Spinal cord (tissue), 10 donors: Measurements from ENCODE around the gene RIMS4. TPM values are rescaled to one million over a fixed set of nuclear protein-coding genes. Genes with fewer than 3 reads are reported as not detected.
"Not testable (repeated sequence)": the region's sequence is repeated elsewhere in the genome, so short reads cannot be mapped to it uniquely, and the experiment has no call there.

Source experiments
- DNase-seq, 6 donors: peaks; one replicate each; pipeline versions ENCODE4 v3.0.0 to v3.0.0-alpha.2; 2013 to 2015; ENCODE audit warnings: low spot score in 6 of 6, low read depth in 4 of 6
- H3K27ac ChIP-seq: one replicate; pipeline ENCODE4 v1.5.1; 2013; ENCODE audit warnings: low read depth, low read length, control low read depth
- H3K27me3 ChIP-seq: one replicate; pipeline ENCODE4 v1.6.1; 2013; ENCODE audit warnings: low read length; ENCODE audit not compliant: control insufficient read depth, insufficient read depth
- H3K36me3 ChIP-seq: one replicate; pipeline ENCODE4 v1.6.1; 2013; ENCODE audit warnings: low read length; ENCODE audit not compliant: control insufficient read depth, insufficient read depth
- H3K4me1 ChIP-seq: one replicate; pipeline ENCODE4 v1.6.1; 2013; ENCODE audit warnings: low read length; ENCODE audit not compliant: control insufficient read depth, insufficient read depth
- H3K4me3 ChIP-seq: one replicate; pipeline ENCODE4 v1.5.1; 2013; ENCODE audit warnings: low read depth, low read length, control low read depth
- H3K9me3 ChIP-seq: one replicate; pipeline ENCODE4 v1.6.1; 2013; ENCODE audit warnings: low read length; ENCODE audit not compliant: control insufficient read depth, insufficient read depth
- WGBS: methylation state at CpG from one replicate; pipeline ENCODE4 v1.1.5; 2013; ENCODE audit warnings: missing lambda C conversion rate; ENCODE audit not compliant: insufficient coverage; 5-methylcytosine and 5-hydroxymethylcytosine counted together
- polyA plus RNA-seq, 2 donors: library from polyadenylated mRNA; unstranded; fragments of 120-200 nt; gene quantifications; one replicate each; pipeline ENCODE4 v1.2.1, GENCODE V29; 2013; ENCODE audit not compliant: insufficient read length in 2 of 2
- total RNA-seq, 2 donors: library from RNA; depleted of rRNA in 1 of 2; stranded (reverse); fragments of 120-200 nt in 1 of 2; fragments of >200 nt in 1 of 2; gene quantifications; one replicate each; pipeline versions ENCODE4 v1.2.3 to v1.2.4, GENCODE V29; 2013 to 2014
- donor health status: healthy.

Gene RIMS4
- total and polyA plus RNA-seq, 4 donors: 12.4 to 51.2 (median 37.7) TPM

DNA sequence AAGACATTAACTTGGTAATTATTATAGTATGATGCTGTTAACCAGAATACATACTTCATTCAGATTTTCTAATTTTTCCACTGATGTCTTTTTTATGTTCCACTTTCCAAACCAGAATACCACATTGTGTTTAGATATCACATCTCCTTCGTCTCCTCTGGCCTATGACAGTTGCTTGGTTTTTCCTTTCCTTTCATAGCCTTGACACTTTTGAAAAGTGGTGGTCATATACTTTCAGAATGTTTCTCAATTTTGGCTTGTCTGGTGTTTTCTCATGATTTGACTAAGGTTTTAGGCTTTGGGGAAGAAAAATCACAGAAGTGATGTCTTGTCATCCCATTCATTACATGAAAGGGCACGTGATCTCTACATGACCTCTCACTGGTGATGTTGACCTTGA lies 24.3 kb upstream of the RIMS4 start:
- Histone ChIP-seq H3K4me3 (no peak overlapping the region), H3K9me3 (peaks cover 4% of the 10 kb centered on the region), H3K27ac (no peak overlapping the region), H3K27me3 (no peaks in the 10 kb centered on the region), H3K36me3 (no peaks in the 10 kb centered on the region), H3K4me1 (peaks cover 3% of the 10 kb centered on the region)
- WGBS: no CpG with 5 or more reads among the region's 2 CpGs
- DNase-seq: no peak

DNA sequence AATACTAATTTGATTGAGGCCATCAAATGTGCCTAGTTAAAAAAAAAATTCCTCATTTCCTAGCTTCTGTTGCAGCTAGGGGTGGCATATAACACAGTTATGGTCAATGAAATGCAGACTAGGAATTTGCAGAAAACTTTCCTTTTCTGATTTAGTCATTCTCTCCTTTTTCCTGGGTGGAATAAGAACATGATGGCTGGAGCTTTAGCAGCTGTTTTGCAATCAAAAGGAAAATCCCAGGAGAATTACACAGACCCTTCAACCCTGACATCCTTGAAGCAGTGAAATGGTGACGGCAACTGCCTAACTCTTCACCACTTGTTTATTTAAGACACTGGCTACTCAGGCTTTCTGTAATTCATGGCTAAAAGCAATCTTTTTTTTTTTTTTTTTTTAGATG lies 23.1 kb upstream of the RIMS4 start:
- Histone ChIP-seq H3K36me3 (no peaks in the 10 kb centered on the region), H3K27ac (no peak overlapping the region)
- WGBS: no CpG with 5 or more reads among the region's 1 CpG

DNA sequence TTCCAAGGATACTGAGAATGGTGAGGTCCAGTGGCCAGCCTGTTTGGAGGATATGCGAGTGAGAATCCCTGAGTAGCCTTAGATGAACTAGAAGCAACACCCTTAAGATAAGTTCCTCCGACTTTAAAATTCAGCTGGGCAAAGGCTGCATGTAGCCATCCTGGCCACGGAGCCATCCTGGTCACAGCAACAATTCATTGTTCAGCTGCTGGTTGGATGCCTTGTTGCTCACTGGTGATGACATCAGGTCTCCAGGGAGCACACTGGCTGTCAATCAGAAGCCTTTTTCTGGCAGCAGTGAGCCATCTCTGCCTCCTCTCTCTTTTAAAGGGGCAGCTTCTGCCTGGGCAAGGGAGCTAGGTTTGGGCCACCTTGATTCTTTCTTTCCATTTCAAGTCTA lies 22.4 kb upstream of the RIMS4 start:
- Histone ChIP-seq H3K9me3 (peaks cover 4% of the 10 kb centered on the region), H3K4me1 (peaks cover 3% of the 10 kb centered on the region), H3K36me3 (no peaks in the 10 kb centered on the region), H3K27me3 (no peaks in the 10 kb centered on the region), H3K4me3 (no peak overlapping the region), H3K27ac (no peak overlapping the region)
- peak in 2 of 6 donors; percentile 21 to 65 for DNase-seq
- 56% methylated on average over 3 of the region's 3 CpGs for WGBS

More for the DNA sequence above, 23.1 kb upstream of the RIMS4 start:
- Histone ChIP-seq H3K27me3 (no peaks in the 10 kb centered on the region), H3K4me3 (no peak overlapping the region), H3K4me1 (peaks cover 3% of the 10 kb centered on the region), H3K9me3 (peaks cover 4% of the 10 kb centered on the region)
- no peak for DNase-seq

DNA sequence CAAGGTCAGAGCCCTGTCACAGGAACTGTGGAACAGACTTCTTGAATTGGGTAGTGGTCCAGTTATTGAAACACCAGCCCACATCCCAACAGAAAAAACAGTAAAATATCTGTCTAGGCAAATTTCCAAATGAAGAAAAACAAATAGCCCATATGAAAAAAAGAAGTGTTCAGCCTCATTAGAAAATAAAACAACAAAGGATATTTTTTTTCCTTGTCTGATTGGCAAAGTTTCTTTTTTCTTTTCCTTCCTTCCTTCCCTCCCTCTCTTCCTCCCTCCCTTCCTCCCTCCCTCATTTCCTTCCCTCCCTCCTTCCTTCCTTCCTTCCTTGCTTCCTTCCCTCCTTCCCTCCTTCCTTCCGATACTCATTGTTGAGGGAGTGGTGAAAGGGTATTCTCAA lies 20.6 kb upstream of the RIMS4 start:
- Histone ChIP-seq H3K36me3 (no peaks in the 10 kb centered on the region), H3K27ac (no peak overlapping the region), H3K27me3 (no peaks in the 10 kb centered on the region), H3K4me3 (no peak overlapping the region), H3K4me1 (peaks cover 3% of the 10 kb centered on the region), H3K9me3 (peaks cover 4% of the 10 kb centered on the region)
- no CpG with 5 or more reads among the region's 1 CpG for WGBS
- DNase-seq: no peak

DNA sequence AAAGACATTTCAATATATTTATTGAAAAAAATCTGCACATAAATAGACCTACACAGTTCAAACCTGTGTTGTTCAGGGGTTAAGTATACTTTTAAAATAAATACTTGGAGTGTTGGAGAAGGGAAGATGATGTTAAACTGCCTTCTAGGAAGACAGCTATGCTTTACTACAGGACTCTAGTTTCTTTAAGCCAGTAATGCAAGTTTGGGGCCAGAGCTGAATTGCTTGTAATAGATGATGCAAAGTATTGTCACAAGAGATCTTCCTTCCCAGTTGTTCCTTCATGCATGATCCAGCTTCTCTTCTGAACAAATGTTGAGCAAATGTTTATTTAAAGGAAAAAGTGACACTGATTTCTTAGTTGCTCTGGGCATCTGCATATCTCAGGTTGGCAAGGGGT lies 20.2 kb upstream of the RIMS4 start:
- Histone ChIP-seq H3K9me3 (peaks cover 4% of the 10 kb centered on the region), H3K27me3 (no peaks in the 10 kb centered on the region), H3K27ac (no peak overlapping the region), H3K36me3 (no peaks in the 10 kb centered on the region), H3K4me3 (no peak overlapping the region), H3K4me1 (peaks cover 3% of the 10 kb centered on the region)
- no peak for DNase-seq

DNA sequence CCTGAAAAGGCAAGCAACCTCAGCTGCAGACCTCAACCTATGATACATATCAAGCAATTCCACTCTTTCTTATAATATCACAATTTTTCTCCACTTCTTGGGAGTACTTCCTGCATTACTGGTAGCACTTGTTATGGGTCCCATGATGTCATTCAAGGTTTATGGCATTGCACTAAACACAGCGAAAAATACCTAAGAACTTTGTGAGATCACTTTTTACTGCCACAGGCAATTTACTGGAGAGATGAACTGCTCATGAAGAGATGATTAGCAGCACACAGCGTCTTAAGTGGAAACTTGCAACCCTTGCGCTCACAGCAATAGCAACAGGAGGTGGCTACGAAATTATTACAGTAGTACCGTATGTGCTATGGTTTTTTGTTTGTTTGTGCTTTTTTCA lies 19.3 kb upstream of the RIMS4 start:
- Histone ChIP-seq H3K36me3 (no peaks in the 10 kb centered on the region), H3K4me1 (peaks cover 3% of the 10 kb centered on the region), H3K9me3 (peaks cover 4% of the 10 kb centered on the region), H3K4me3 (no peak overlapping the region), H3K27ac (no peak overlapping the region), H3K27me3 (no peaks in the 10 kb centered on the region)
- 88% methylated on average over 4 of the region's 5 CpGs for WGBS
- peak in 1 of 6 donors; percentile 28 for DNase-seq

DNA sequence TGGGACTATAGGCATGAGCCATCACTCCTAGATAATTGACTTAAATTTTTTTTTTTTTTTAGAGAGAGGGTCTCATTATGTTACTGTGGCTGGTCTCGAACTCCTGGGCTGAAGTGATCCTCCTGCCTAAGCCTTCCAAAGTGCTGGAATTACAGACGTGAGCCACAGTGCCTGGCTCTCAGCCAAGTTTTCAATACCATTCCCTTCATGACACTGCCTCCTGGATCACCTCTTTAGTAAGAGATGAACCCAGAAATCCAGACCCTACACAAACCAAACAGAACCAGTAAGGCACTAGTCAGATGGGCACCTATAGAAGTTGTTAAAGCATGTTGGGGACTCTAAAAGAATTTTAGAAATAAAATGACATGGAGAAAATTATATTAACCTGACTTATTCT lies 18.3 kb upstream of the RIMS4 start:
- no peak overlapping the region for H3K27ac ChIP-seq
- DNase-seq: no peak
- H3K4me1 ChIP-seq: peaks cover 3% of the 10 kb centered on the region
- H3K4me3 ChIP-seq: no peak overlapping the region
- WGBS: no CpG with 5 or more reads among the region's 2 CpGs
- no peaks in the 10 kb centered on the region for H3K36me3 ChIP-seq
- no peaks in the 10 kb centered on the region for H3K27me3 ChIP-seq
- peaks cover 4% of the 10 kb centered on the region for H3K9me3 ChIP-seq

DNA sequence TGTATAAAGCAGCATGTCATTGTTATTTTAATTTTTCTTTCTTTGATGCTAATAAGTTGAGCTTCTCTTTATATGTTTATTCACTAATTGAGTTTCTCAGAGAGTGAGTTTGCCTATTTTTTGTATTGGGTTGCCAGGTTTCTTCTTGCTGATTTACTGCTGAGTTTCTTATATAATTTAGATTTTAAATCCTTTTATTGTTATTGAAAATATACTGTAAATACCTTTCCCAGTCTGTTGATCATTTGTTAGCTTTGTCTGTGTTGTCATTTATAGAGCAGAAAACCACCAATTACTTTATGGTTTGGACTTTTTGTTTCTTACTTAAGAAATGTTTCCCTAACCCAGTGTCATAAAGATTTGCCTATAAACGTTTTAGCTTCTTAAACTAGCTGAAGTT lies 17.1 kb upstream of the RIMS4 start:
- Histone ChIP-seq H3K4me1 (no peaks in the 10 kb centered on the region), H3K4me3 (no peak overlapping the region), H3K27me3 (no peaks in the 10 kb centered on the region), H3K27ac (no peak overlapping the region), H3K9me3 (peaks cover 4% of the 10 kb centered on the region), H3K36me3 (no peaks in the 10 kb centered on the region)
- no CpG with 5 or more reads among the region's 1 CpG for WGBS
- no peak for DNase-seq

DNA sequence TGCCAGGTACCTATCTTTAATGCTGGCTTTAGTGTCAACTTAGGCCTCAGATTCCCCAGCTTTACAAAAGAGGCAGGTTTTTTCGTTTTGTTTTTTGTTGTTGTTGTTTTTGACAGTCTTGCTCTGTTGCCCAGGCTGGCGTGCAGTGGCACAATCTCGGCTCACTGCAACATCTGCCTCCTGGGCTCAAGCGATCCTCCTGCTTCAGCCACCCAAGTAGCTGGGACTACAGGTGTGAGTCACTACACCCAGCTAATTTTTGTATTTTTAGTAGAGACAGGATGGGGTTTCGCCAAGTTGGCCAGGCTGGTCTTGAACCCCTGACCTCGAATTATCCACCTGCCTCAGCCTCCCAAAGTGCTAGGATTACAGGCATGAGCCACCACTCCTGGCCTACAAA lies 11.2 kb upstream of the RIMS4 start:
- not testable (repeated sequence) for H3K27me3 ChIP-seq, H3K4me3 ChIP-seq, H3K4me1 ChIP-seq, DNase-seq, H3K9me3 ChIP-seq, H3K36me3 ChIP-seq, H3K27ac ChIP-seq
- 93% methylated on average over 5 of the region's 6 CpGs for WGBS

DNA sequence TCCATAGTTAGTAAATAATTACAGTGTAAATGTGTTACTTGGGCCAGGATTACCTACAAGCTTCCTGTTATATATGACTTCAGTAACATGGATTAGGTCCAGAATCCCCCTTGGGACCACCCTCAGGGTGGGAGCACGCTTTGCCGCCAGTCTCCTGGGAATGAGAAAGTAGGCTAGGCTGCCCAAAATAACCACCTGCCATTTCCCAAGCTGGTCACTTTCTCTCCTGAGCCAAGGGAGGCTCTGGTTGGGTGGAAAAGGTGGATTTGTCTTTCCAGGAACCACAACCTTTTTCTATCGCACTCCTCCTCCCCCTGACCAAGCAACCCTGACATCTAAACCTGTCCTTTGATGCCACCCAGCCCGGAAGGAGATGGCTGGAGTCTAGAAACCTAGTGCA lies 9.6 kb upstream of the RIMS4 start:
- H3K27ac ChIP-seq: no peak overlapping the region
- no peaks in the 10 kb centered on the region for H3K36me3 ChIP-seq
- H3K27me3 ChIP-seq: no peaks in the 10 kb centered on the region
- no peak for DNase-seq
- no peaks in the 10 kb centered on the region for H3K9me3 ChIP-seq
- WGBS: 80% methylated on average over 1 of the region's 4 CpGs
- no peak overlapping the region for H3K4me3 ChIP-seq
- H3K4me1 ChIP-seq: no peaks in the 10 kb centered on the region
